Astrocyte (in vitro differentiated cells and primary cell): ENCODE measurements around the gene NMT1.
"Not testable (repeated sequence)": the region's sequence is repeated elsewhere in the genome, so short reads cannot be mapped to it uniquely, and the experiment has no call there.

Experiments used
- CTCF ChIP-seq: IDR thresholded peaks from 2 replicates; pipeline ENCODE4 v1.5.1; 2011; ENCODE audit warnings: low read depth, mild to moderate bottlenecking, inconsistent platforms, low read length, moderate library complexity; ENCODE audit not compliant: insufficient read depth
- EZH2 ChIP-seq: IDR thresholded peaks from 2 replicates; pipeline ENCODE4 v1.6.1; 2012; ENCODE audit warnings: mild to moderate bottlenecking, low read length, inconsistent platforms; ENCODE audit not compliant: insufficient read depth

- not testable (repeated sequence) for TF ChIP-seq CTCF, EZH2
Observed at GRCh38 chr17:45051720-45052051, 9.4 kb upstream of the NMT1 start.
